ENCODE data around the gene DDX21. TPM values are rescaled to one million over a fixed set of nuclear protein-coding genes. Genes with fewer than 3 reads are reported as not detected.

Gene DDX21
- total and polyA plus RNA-seq, 9 of the 15 experiments (the other 6 are each of a cell fraction or from before 2014, with no cell fraction given) = 143 to 365 (median 281) TPM

DNA sequence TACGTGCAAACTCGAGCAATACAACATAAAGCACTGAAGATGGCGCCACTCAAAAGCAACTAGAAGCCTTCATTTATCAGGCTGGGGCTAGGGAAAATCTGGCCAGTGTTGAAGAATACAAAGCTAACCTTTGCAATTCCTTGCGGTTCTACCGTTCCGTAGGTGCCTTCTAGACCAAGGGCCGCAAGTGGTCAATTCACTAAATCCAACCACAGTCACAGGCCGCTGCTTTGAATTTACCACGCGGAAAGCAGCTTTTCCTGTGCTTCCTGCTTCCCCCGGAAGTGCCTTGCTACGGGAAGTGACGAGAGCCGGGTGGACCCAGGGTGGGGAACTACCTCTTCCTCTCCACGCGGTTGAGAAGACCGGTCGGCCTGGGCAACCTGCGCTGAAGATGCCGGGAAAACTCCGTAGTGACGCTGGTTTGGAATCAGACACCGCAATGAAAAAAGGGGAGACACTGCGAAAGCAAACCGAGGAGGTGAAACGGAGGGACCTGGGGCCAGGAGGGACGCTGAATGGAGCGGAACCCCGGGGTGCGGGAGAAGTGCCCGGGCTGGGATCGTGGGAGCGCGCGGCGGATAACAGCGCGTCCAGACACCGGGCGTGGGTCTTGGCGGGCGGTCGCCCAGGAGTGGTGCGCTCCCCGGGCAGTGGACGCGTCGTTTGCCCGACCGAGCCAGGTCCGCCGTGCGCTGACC lies at the start of gene DDX21 (continued):
- TF ChIP-seq KDM5B (IDR thresholded peaks at IDR 0.05; ENCODE audit: insufficient replicate concordance, low read depth, low read length) (peak; percentile 84), KLF1 (tag; IDR thresholded peaks at IDR 0.05) (peak; percentile 60; the same call in 1 of the 2 replicates), BRD9 (IDR thresholded peaks at IDR 0.05; ENCODE audit: low read depth, partially characterized antibody) (peak; percentile 94), MTA2 (IDR thresholded peaks at IDR 0.05; ENCODE audit: low read depth) (no peak), ZBTB8A (IDR thresholded peaks at IDR 0.05; ENCODE audit: partially characterized antibody) (no peak), HMG20A (CRISPR knock-in tag; conservative IDR thresholded peaks at IDR 0.05) (no peak), ZNF324 (CRISPR knock-in tag; IDR thresholded peaks at IDR 0.05) (no peak), SRSF9 (IDR thresholded peaks at IDR 0.05; ENCODE audit: borderline replicate concordance, low read depth, low read length) (no peak), ZFPM2 (CRISPR knock-in tag; IDR thresholded peaks at IDR 0.05) (no peak), TAL1 (IDR thresholded peaks at IDR 0.05) (no peak), ZC3H11A (IDR thresholded peaks at IDR 0.05; ENCODE audit: low read depth, low read length) (no peak), FOS (IDR thresholded peaks at IDR 0.05; ENCODE audit: extremely low read depth, insufficient read length) (no peak), POLR2A (conservative IDR thresholded peaks at IDR 0.05) (peak; percentile 99), BCL6 (CRISPR knock-in tag; IDR thresholded peaks at IDR 0.05) (0 out of 2 replicates have a peak, but pooled peaks have one; percentile 11), TCF7L2 (IDR thresholded peaks at IDR 0.05; ENCODE audit: low read depth, low read length) (no peak), ZNF143 (CRISPR knock-in tag; IDR thresholded peaks at IDR 0.05) (no peak), ZNF282 (CRISPR knock-in tag; IDR thresholded peaks at IDR 0.05) (peak; percentile 96; the same call in 1 of the 2 replicates)
- TF ChIP-seq, protein P1, sequence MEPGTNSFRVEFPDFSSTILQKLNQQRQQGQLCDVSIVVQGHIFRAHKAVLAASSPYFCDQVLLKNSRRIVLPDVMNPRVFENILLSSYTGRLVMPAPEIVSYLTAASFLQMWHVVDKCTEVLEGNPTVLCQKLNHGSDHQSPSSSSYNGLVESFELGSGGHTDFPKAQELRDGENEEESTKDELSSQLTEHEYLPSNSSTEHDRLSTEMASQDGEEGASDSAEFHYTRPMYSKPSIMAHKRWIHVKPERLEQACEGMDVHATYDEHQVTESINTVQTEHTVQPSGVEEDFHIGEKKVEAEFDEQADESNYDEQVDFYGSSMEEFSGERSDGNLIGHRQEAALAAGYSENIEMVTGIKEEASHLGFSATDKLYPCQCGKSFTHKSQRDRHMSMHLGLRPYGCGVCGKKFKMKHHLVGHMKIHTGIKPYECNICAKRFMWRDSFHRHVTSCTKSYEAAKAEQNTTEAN (CRISPR knock-in tag; IDR thresholded peaks at IDR 0.05) = peak; percentile 85
- TF ChIP-seq, protein P2, sequence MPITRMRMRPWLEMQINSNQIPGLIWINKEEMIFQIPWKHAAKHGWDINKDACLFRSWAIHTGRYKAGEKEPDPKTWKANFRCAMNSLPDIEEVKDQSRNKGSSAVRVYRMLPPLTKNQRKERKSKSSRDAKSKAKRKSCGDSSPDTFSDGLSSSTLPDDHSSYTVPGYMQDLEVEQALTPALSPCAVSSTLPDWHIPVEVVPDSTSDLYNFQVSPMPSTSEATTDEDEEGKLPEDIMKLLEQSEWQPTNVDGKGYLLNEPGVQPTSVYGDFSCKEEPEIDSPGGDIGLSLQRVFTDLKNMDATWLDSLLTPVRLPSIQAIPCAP (CRISPR knock-in tag; IDR thresholded peaks at IDR 0.05; ENCODE audit: borderline replicate concordance) = 0 out of 2 replicates have a peak, but pooled peaks have one; percentile 3
- TF ChIP-seq, protein P3, sequence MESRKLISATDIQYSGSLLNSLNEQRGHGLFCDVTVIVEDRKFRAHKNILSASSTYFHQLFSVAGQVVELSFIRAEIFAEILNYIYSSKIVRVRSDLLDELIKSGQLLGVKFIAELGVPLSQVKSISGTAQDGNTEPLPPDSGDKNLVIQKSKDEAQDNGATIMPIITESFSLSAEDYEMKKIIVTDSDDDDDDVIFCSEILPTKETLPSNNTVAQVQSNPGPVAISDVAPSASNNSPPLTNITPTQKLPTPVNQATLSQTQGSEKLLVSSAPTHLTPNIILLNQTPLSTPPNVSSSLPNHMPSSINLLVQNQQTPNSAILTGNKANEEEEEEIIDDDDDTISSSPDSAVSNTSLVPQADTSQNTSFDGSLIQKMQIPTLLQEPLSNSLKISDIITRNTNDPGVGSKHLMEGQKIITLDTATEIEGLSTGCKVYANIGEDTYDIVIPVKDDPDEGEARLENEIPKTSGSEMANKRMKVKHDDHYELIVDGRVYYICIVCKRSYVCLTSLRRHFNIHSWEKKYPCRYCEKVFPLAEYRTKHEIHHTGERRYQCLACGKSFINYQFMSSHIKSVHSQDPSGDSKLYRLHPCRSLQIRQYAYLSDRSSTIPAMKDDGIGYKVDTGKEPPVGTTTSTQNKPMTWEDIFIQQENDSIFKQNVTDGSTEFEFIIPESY (CRISPR knock-in tag; IDR thresholded peaks at IDR 0.05) = peak; percentile 68
- TF ChIP-seq, protein P4, sequence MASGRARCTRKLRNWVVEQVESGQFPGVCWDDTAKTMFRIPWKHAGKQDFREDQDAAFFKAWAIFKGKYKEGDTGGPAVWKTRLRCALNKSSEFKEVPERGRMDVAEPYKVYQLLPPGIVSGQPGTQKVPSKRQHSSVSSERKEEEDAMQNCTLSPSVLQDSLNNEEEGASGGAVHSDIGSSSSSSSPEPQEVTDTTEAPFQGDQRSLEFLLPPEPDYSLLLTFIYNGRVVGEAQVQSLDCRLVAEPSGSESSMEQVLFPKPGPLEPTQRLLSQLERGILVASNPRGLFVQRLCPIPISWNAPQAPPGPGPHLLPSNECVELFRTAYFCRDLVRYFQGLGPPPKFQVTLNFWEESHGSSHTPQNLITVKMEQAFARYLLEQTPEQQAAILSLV (tag; IDR thresholded peaks at IDR 0.05) = no peak
- TF ChIP-seq, protein P5, sequence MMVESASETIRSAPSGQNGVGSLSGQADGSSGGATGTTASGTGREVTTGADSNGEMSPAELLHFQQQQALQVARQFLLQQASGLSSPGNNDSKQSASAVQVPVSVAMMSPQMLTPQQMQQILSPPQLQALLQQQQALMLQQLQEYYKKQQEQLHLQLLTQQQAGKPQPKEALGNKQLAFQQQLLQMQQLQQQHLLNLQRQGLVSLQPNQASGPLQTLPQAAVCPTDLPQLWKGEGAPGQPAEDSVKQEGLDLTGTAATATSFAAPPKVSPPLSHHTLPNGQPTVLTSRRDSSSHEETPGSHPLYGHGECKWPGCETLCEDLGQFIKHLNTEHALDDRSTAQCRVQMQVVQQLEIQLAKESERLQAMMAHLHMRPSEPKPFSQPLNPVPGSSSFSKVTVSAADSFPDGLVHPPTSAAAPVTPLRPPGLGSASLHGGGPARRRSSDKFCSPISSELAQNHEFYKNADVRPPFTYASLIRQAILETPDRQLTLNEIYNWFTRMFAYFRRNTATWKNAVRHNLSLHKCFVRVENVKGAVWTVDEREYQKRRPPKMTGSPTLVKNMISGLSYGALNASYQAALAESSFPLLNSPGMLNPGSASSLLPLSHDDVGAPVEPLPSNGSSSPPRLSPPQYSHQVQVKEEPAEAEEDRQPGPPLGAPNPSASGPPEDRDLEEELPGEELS (CRISPR knock-in tag; IDR thresholded peaks at IDR 0.05; ENCODE audit: borderline replicate concordance) = peak; percentile 65; the same call in 1 of the 2 replicates

Measured in K562 (cell line).